CD4-positive, alpha-beta T cell treated with Interleukin-21 for 1 hour (primary cell): ENCODE data around the gene TBXAS1.

Experiments used
- DNase-seq: peaks from one replicate; pipeline ENCODE4 v3.0.0-alpha.2; 2020

Gene TBXAS1

DNA sequence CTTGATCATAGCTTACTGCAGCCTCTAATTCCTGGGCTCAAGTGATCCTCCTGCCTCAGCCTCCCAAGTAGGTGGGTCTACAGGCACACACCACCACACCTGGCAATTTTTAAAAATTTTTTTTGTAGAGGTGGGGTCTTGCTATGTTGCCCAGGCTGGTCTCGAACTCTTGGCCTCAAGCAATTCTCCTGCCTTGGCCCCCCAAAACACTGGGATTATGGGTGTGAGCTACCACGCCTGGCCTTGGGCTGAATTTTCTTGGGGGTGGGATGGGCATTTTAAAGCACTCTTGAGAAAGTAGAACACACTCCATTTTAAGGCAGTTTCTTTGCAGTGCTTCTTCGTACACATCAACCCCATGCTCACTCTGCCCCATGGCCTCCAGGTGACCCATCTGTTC lies 28.7 kb downstream of the TBXAS1 start:
- DNase-seq: no peak

DNA sequence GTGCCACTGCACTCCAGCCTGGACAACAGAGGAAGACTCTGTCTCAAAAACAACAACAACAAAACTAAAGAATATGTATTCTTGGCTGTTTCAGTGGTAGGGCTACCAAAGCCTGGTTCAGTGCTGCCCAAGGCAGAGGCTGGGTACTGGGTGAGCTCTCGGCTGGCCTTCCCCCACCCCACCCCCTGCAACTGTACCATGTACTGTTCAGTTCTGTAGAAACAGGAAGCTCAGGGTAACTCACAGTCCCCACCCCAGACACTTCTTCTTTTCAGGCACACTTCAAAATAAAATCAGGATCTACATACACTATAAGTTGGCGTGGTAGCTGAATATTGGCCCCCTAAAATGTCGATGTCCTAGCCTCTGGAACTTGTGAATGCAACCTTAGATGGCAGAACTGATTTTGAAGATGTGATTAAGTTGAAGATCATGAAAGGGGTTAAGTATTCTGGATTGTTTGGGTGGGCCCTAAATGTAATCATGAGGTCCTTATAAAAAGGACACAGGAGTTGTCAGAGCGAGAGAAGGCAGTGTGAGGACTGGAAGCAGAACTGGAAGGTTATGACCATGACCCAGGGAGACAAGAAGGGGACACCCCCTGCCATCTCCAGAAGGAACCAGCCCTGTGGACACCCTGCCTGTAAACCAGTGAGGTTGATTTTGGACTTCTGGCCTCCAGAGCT lies 31.2 kb downstream of the TBXAS1 start:
- no peak for DNase-seq

DNA sequence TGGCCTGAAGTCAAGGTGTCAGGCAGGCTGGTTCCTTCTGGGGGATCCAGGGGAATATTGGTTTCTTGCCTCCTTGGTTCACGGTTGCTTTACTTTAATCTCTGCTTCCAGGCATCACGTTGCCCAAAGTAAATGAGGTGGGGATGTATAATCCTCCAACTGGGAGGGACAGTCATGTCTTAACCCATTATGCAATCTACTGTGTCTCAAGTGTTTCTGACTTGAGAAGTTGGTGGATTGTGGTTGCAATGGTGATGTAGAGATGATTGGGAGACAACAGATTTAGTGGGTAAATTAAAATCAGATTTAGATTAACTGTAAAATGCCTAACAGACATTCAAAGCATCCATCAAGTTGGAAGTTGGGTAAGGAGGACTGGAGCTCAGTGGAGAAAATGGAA lies 32.7 kb downstream of the TBXAS1 start:
- DNase-seq: no peak

DNA sequence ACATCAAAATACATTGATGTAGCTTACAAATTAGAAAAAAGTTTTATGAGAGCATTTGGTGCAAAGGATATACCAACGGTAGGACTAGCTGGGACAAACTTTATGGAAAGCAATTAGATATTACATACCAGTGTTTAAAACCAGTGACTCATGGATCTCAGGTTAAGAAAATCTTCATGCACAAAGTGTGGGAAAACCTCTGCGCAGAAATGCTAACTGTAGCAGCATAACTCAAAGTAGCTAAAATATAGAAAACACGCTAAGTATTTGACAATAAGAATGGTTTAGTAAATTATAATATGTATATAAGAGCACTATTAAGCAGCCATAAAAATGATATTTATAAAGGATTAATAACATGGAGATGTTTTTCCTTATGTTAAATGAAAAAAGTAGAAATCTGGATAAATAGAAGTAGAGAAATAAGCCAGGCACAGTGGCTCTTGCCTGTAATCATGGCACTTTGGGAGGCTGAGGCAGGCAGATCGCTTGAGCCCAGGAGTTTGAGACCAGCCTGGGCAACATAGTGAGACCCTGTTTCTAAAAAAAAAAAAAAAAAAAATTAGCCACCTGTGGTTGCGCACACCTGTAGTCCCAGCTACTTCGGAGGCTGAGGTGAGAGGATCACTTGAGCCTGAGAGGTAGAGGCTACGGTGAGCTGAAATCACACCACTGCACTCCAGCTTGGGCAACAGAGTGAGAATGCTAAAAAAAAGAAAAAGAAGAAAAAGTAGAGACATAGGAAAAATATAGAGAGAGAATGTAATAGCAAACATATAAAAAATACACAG lies 37.2 kb downstream of the TBXAS1 start:
- DNase-seq: no peak

DNA sequence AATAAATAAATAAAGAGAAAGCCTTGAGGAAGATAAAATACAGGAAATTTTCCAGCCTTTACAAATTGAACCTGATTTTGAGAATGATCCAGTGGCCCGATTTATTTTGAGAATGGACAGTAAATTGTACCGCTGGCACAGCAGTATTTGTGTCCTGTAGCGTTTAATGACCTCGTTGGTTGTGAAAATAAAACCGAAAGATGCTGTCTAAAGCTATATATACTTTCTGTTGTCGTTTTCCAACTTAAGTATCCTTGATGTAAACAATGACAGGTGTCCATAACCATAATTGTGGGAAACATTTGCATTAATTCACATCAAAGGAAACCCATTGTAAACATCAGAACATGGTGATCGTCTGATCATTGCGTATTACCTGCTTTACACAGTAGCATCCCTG lies 38.8 kb downstream of the TBXAS1 start:
- no peak for DNase-seq

DNA sequence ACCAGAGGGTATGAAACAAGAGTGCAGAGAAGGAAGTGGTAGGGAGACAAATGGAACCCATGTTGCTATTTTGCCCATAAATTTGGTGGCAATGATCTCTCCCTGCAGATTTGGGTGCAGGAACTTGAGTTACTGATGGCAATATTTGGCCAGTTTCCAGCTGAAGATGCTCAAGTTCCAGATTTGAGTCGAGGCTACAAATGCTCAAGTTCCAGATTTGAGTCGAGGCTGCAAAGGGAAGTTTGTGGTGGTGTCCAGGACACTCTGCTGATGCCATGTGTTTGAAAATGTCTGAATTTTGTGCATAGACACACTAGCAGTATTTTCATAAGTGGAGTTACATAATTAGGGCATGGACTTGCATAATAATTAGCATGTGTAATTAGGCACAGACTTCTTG lies 40.8 kb downstream of the TBXAS1 start:
- no peak for DNase-seq

DNA sequence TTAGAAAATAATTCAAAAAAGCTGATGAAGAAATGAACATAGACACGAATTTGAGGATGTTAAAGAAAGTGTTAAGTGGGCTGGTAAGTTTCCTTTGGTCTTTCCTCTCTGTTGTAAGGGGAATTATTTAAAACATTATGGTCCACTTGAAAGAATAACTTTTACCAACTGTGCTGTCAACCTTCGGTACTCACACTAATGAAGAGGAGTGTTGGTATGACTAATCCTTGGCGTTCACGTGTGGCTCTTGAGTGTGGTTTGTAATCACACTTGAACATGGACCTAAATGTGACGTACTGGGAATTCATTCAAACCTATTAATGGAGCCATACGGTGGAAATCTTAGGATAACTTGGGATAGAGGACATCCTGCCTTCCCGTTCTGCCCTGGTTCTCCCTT lies 41.3 kb downstream of the TBXAS1 start:
- no peak for DNase-seq

DNA sequence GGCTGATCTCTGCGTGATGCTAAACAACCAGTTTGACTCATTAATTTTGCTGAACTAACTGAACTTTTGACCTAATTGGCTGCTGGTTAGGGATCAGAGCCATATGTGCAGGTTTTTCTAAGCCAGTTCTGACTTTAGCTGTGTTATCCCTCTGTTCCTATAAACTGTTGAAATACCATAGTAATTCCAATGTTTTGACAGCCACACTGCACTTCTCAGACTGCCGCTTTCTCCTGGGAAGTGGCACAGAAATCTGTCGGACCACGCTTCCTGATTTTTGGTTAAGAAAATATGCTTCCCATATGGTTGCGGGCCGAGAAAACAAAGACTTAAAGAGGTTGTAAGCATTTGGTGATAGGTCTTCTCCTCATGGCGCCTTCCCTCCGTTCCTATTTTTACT lies 42.3 kb downstream of the TBXAS1 start:
- DNase-seq: no peak

DNA sequence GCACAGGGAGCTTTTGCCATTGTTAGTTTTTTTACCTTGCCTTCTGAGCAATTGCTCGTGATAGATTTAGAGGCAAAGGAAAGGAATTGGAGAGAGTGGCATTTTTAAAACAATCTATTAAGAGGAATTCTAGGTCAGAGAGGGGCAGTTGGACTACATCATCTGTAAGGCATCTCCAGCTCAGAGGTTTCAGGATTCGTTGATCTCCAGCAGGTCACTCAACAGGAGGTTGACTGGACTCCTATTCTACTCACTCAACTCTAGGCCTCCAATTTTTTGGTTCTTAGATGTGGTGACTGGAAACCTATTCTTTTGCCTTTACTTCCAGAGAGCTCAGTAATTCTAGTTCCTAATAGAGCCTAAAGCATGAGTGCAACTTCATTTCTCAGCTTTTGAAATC lies 42.8 kb downstream of the TBXAS1 start:
- no peak for DNase-seq

DNA sequence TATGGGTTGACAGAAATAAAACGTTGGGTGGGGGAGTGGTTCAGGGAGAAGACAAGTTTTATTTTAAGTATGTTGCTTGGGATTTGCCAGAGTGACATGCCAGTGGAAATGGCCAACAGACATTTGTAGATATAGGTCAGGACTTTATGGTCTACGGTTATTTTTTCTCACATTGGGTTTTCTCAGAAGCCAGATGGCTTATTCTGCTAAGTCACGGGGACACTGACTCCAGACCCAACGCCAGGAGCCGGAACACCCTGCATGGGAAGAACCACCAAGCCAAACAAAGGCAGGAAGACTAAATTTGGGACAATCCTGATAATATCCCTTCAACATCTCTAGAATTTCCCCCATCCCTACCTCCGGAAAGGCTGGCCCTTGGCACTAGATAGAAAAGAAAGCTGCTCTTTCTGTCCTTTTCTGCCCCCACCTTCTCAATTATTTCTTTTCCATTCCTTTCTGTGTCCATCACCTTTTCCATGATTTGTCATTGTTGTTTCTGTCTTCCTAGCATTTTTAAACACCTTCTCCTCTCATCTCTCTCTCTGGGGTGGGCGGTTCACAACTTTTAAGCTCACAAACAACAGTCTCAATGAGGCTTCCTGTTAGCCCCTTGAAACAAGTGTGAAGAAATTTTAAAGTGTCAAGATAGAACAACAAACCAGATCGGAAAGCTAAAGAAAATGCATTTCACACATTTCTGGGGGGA lies 44.7 kb downstream of the TBXAS1 start:
- DNase-seq: no peak

DNA sequence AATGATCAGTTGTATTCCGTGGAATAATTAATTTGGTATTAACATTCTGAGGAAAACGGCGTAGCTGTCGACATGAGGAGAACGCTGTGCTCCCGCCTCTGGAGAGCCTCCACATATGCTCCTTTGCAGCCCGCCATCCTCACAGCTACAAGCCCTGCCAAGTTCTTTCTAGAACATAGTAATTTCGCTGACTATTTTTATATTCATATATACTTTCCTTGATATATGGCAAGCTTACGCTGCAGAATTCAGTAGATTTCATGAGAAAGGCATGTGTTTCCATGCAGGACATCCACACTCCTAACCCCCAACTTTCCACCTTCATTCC lies 45.2 kb downstream of the TBXAS1 start:
- no peak for DNase-seq

DNA sequence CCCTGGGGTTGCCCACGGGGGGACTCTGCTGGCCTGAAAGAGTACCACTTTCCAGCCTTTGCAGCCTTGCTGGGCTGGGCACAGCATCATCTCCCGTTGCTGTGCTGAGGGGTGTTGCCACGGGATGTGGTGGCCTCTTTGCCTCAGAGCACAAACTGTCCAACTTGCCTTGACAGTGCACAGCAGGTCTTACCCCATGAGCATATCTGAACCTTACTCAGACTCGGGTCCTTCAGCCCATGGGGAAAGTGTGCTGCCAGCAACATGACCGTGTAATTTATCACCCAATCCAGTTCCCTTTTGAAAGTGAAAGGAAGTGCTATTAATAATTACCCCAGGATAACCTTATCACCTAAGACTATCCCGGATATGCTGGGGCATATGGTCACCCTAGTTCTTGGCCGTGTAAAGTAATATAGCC lies 46.8 kb downstream of the TBXAS1 start:
- DNase-seq: no peak

DNA sequence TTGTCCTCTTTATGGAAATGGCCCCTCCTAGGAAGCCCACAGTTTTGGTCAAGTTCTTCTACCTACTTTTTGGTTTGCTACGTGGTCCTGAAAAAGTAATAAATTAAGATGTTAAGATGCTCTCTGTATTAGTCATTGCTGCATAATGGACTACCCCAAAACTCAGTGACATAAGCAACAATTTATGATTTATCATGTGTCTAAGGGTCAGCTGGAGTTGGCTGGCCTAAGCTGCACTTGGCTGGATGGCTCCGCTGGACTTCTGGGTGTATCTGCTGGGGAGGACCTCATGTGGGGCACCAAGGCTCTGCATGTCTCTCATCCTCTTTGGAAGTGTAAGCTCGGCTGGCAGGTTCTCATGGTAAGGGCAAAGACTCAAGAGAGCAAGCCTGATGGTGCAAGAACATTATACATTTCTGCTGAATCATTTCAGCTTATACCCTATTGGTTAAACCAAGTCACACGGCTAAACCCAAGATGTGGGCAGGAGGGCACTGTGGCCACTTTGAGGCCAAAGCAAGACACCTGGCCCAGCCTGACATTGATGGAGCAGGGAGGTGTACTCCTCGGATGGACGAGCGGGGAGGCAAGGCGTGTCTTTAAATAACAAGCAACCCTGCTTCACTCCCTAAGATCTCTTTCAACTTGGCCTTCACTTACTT lies 47.7 kb downstream of the TBXAS1 start:
- DNase-seq: no peak

DNA sequence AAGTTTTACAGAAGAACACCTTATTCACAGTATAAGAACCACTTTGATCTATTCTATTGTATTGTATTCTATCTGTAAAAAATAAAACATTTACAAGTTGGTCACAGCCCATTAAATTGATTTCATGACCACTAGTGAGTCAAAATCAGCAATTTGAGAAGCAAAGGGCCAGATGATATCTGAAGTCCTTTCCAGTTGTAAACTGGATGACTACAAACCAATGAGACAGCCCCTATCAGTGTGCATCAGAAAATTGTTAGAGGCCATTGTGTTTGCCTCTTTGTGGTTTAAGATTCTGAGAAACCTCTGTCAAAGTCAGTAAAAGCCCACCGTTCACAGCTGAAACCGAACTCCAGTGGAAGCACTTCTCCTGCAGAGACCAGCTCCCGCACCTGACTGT lies 54.8 kb downstream of the TBXAS1 start:
- DNase-seq: no peak

DNA sequence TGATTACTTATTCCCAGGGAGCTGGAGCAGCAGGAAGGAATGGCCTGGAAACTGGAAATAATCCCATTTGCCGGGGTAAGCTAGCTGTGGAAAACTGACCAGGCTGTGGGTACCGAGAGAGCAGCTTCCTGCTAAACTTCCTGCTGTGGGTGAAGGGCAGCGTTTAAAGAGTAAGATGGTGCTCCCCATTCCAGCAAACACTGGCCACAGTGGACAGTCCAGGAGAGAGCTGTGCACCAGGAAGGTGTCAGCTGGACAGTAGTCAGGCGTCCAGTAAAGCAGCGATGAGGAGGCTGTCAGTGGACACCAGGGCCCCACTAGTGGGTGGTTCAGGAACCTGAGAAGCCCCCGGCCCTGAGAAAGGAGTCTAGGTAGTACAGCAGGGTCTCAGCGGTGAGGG lies 55.4 kb downstream of the TBXAS1 start:
- DNase-seq: no peak

DNA sequence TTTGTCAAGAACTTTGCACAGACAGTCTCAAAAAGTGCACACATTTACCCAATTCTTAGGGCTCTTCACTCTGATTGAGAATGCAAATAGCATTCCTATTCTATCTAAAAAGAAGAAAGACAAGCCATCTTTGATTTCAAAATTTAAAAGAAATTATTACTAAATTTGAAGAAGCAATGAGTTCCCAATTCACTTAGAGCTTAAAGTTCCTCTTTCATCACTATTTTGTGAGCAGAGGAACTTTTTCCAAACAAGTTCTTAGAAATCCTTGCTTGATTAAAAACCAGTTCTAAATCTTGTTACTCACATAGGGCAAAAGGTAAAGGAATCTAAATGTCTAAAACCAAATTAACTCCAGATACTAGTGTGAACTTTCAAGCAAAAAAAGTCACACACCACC lies 56.4 kb downstream of the TBXAS1 start:
- DNase-seq: no peak

DNA sequence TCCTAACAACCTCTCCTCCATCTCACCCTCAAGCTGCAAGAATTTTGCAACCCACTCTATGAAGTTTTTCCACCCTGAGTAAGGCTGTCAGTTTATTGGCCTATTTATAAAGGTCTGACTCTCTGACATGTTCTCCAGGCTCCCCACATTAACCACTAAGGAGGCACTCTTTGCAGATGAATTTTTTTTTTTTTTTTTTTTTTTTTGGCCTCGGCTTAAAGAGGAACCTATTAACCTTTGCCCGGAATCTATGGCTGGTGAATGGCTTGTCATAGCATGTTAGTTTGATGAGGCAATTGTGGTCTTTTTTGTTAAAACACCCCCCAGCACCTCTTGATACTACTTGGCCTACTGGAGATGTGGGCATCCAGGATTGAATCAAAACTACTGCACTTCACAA lies 57.1 kb downstream of the TBXAS1 start:
- no peak for DNase-seq

DNA sequence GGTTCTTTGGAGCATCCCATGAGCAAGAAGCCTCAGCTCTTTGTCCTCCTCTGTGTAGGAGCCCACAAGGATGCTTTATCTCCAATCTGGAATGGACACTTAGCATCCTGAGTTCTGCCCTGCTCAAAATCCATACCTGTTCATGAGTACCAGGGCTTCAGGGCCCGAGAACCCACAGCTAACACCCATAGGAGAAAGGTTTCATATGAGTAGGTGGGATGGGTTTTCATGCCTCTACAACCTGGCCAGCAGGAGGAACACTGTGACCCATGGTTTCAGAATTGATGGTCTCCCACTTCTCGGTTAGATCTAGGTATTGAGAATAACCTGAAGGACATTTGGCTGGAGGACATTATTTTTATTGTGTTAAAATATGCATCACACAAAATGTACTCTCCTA lies 57.8 kb downstream of the TBXAS1 start:
- no peak for DNase-seq

DNA sequence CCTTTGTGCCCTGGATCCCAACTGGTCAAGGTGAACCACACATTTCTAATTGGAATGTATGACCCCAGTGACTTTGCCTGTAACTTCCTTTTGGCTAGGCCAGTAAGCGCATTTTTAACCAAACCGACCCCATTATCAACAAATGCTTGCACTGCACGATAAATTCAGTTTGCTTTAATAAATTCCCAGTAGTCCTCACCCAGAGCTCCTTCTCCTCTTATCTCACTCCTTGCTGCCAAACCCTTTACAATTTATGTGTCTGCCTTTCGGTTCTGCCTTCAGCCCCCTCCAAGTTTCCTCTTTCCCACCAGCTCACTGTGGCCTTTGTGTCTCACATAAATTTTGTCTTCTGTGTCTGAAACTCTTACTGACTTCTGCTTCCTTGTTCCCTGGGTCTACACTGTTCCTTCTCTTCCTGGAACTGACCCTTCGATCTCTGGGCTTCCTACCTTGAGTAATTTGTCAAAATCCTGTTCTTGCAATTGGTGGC lies 59.0 kb downstream of the TBXAS1 start:
- no peak for DNase-seq

DNA sequence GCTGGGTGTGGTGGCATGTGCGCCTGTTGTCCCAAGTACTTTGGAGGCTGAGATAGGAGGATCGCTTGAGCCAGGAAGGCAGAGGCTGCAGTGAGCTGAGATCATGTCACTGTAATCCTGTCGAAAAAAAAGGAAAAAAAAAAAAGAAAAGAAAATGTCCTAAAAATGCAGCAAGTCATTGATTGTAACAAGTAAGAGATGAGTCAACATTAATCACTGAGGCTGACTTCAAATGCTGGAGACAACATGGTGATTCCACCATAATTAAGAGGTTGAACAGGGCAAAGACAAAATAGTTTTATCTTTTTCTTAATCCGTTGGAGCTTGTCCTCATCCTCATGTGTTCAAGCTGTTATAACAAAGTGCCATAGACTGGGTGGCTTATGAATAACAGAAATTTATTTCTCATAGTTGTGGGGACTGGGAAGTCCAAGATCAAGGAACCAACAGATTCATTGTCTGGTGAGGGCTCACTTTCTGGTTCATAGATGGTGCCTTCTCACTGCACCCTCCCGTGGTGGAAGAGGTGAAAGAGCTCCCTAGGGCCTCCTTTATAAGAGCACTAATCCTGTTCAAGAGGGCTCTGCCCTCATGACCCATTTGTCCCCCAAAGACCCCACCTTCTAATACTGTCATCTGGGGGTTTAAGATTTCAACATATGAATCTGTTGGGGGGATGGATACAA lies 60.3 kb downstream of the TBXAS1 start:
- no peak for DNase-seq

DNA sequence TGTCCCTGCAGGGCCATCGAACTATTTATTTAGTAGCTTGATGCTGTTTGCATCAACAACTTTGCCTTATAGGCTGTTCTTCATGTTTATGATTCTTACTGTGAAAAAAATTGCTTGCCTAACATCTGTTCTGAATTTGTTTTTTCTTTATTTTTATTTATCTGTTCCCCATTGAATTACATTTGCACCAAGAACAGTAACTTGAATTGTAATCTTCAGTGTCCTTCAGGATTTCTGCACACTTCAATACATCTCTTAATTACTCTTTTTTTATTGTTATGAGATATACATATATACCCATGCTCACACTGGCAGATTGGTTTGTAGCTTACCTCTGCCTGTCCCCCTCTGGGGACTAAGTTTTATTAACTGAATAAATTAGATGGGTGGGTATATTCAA lies 64.4 kb downstream of the TBXAS1 start:
- no peak for DNase-seq

DNA sequence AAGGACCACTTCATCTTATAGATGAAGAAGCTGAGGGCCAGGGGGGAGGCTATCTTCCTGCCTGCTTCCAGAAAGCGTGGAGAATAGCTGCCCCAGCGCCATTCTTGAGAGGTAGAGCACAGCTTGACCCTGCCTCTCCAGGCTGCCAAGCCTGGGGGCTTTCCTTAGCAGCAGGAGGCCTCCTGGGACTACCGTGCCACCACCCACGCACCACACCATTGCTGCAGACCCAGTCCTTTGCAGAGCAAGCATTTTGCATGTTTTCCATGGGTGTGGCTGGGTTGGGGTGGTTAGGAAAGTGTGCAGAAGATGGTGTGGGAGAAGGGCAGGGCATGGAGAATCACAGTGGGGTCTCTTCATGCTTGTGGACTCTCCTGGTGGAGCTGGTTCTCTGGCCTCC lies 64.9 kb downstream of the TBXAS1 start:
- DNase-seq: no peak
